ENCODE results near the gene TICAM2. TPM values are rescaled to one million over a fixed set of nuclear protein-coding genes. Genes with fewer than 3 reads are reported as not detected.
A peak's percentile ranks its signal among the peaks of the same experiment; 100 is the strongest.

TICAM2 gene
- total and polyA plus RNA-seq, 10 of the 15 experiments (the other 5 are each of a cell fraction or from before 2014, with no cell fraction given) = 0.14 to 7.0 (median 2.9) TPM

DNA sequence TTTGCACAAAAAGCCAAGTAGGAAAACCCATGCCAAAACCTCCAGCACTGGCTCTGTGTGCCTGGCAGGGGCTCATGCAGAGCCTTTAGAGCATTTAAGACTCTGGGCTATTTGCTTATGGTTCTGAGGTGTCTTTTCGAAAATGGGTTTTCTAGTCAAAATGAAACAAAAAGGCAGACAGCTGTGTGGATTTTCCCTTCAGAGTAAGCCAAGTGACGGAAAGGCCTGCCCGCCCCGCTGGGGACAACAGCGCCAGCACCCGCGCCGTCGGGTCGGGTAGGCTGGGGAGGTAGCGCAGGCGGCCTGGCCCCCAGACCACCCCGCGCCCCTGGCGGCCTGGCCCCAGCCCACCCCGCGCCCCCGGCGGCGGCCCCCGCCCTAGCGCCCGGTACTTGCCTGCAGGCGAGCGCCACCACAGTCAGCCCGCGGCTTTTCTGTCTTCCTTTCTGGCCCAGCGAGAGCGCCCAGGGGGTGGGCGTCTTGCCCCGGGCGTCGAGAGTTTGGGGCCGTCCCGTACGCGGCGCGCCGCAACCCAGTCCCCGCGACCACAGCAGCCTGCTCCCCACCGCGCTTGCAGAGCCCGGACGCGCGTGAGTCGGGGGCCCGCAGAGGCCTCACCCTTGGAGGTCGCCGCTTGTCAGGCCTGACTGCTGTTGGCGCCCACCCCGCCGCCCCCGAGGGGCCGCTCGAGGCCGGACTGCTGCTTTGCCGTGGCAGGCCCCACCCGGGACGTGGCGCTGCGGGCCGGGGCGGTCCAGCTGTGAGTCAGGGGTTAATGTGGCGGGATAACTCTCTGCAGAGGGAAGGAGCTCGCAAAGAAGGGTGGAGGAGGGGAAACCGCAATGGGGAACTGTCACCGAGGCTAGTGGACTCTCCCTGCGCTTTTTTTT is at the start of gene TICAM2 (continued):
- TF ChIP-seq, protein P1, sequence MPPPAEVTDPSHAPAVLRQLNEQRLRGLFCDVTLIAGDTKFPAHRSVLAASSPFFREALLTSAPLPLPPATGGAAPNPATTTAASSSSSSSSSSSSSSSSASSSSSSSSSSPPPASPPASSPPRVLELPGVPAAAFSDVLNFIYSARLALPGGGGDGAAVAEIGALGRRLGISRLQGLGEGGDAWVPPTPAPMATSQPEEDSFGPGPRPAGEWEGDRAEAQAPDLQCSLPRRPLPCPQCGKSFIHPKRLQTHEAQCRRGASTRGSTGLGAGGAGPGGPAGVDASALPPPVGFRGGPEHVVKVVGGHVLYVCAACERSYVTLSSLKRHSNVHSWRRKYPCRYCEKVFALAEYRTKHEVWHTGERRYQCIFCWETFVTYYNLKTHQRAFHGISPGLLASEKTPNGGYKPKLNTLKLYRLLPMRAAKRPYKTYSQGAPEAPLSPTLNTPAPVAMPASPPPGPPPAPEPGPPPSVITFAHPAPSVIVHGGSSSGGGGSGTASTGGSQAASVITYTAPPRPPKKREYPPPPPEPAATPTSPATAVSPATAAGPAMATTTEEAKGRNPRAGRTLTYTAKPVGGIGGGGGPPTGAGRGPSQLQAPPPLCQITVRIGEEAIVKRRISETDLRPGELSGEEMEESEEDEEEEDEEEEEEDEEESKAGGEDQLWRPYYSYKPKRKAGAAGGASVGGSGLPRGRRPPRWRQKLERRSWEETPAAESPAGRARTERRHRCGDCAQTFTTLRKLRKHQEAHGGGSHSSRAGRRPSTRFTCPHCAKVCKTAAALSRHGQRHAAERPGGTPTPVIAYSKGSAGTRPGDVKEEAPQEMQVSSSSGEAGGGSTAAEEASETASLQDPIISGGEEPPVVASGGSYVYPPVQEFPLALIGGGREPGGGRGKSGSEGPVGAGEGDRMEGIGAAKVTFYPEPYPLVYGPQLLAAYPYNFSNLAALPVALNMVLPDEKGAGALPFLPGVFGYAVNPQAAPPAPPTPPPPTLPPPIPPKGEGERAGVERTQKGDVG (CRISPR knock-in tag; IDR thresholded peaks at IDR 0.05) = no peak
- no peak for TF ChIP-seq TARDBP (IDR thresholded peaks at IDR 0.05; ENCODE audit: borderline replicate concordance)
- TF ChIP-seq, protein P2, sequence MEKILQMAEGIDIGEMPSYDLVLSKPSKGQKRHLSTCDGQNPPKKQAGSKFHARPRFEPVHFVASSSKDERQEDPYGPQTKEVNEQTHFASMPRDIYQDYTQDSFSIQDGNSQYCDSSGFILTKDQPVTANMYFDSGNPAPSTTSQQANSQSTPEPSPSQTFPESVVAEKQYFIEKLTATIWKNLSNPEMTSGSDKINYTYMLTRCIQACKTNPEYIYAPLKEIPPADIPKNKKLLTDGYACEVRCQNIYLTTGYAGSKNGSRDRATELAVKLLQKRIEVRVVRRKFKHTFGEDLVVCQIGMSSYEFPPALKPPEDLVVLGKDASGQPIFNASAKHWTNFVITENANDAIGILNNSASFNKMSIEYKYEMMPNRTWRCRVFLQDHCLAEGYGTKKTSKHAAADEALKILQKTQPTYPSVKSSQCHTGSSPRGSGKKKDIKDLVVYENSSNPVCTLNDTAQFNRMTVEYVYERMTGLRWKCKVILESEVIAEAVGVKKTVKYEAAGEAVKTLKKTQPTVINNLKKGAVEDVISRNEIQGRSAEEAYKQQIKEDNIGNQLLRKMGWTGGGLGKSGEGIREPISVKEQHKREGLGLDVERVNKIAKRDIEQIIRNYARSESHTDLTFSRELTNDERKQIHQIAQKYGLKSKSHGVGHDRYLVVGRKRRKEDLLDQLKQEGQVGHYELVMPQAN (conservative IDR thresholded peaks at IDR 0.05) = peak; percentile 48; the same call in 1 of the 2 replicates
- no peak; the same call in 1 of the 2 replicates for TF ChIP-seq CBX5 (IDR thresholded peaks at IDR 0.05; ENCODE audit: low read depth)
- no peak for TF ChIP-seq BMI1 (IDR thresholded peaks at IDR 0.05; ENCODE audit: borderline replicate concordance)
- TF ChIP-seq PML (IDR thresholded peaks at IDR 0.05; ENCODE audit: low read length) = no peak; the same call in 1 of the 2 replicates
- no peak for TF ChIP-seq FOS (IDR thresholded peaks at IDR 0.05; ENCODE audit: borderline replicate concordance, extremely low read depth, insufficient read length)
- TF ChIP-seq RFX5 (IDR thresholded peaks at IDR 0.05; ENCODE audit: low read depth, low read length) = no peak
- peak; percentile 66 for TF ChIP-seq CREM (IDR thresholded peaks at IDR 0.05; ENCODE audit: low read depth)
- peak; percentile 70; the same call in 1 of the 2 replicates for TF ChIP-seq BCL11A (IDR thresholded peaks at IDR 0.05; ENCODE audit: low read depth, low read length)
- peak; percentile 69; the same call in 1 of the 2 replicates for TF ChIP-seq MXI1 (IDR thresholded peaks at IDR 0.05; ENCODE audit: low read depth, low read length)
- TF ChIP-seq EP300 (IDR thresholded peaks at IDR 0.05; ENCODE audit: borderline replicate concordance in 1 of 2, control insufficient read depth in 1 of 2, low read depth in 2 of 2, low read length in 2 of 2) = peak; percentile 66 to 76
- peak; percentile 14 for TF ChIP-seq SP1 (IDR thresholded peaks at IDR 0.05; ENCODE audit: low read depth, low read length)
- TF ChIP-seq, protein P3, sequence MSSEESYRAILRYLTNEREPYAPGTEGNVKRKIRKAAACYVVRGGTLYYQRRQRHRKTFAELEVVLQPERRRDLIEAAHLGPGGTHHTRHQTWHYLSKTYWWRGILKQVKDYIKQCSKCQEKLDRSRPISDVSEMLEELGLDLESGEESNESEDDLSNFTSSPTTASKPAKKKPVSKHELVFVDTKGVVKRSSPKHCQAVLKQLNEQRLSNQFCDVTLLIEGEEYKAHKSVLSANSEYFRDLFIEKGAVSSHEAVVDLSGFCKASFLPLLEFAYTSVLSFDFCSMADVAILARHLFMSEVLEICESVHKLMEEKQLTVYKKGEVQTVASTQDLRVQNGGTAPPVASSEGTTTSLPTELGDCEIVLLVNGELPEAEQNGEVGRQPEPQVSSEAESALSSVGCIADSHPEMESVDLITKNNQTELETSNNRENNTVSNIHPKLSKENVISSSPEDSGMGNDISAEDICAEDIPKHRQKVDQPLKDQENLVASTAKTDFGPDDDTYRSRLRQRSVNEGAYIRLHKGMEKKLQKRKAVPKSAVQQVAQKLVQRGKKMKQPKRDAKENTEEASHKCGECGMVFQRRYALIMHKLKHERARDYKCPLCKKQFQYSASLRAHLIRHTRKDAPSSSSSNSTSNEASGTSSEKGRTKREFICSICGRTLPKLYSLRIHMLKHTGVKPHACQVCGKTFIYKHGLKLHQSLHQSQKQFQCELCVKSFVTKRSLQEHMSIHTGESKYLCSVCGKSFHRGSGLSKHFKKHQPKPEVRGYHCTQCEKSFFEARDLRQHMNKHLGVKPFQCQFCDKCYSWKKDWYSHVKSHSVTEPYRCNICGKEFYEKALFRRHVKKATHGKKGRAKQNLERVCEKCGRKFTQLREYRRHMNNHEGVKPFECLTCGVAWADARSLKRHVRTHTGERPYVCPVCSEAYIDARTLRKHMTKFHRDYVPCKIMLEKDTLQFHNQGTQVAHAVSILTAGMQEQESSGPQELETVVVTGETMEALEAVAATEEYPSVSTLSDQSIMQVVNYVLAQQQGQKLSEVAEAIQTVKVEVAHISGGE (CRISPR knock-in tag; IDR thresholded peaks at IDR 0.05) = no peak
- TF ChIP-seq ZNF217 (IDR thresholded peaks at IDR 0.05) = no peak; the same call in 1 of the 2 replicates
- TF ChIP-seq, protein P4, sequence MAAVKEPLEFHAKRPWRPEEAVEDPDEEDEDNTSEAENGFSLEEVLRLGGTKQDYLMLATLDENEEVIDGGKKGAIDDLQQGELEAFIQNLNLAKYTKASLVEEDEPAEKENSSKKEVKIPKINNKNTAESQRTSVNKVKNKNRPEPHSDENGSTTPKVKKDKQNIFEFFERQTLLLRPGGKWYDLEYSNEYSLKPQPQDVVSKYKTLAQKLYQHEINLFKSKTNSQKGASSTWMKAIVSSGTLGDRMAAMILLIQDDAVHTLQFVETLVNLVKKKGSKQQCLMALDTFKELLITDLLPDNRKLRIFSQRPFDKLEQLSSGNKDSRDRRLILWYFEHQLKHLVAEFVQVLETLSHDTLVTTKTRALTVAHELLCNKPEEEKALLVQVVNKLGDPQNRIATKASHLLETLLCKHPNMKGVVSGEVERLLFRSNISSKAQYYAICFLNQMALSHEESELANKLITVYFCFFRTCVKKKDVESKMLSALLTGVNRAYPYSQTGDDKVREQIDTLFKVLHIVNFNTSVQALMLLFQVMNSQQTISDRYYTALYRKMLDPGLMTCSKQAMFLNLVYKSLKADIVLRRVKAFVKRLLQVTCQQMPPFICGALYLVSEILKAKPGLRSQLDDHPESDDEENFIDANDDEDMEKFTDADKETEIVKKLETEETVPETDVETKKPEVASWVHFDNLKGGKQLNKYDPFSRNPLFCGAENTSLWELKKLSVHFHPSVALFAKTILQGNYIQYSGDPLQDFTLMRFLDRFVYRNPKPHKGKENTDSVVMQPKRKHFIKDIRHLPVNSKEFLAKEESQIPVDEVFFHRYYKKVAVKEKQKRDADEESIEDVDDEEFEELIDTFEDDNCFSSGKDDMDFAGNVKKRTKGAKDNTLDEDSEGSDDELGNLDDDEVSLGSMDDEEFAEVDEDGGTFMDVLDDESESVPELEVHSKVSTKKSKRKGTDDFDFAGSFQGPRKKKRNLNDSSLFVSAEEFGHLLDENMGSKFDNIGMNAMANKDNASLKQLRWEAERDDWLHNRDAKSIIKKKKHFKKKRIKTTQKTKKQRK (IDR thresholded peaks at IDR 0.05; ENCODE audit: low read depth, low read length) = no peak
- TF ChIP-seq CBX3 (IDR thresholded peaks at IDR 0.05; ENCODE audit: borderline replicate concordance, low read depth) = no peak

All from GM12878 (cell line).